Testis (tissue), 2 donors: ENCODE results near the gene PLCL1.

ENCODE experiments used
- CTCF ChIP-seq, 3 experiments: fragments of 450-650 bp in 2 of 3; fragments of 200-600 bp in 1 of 3; sonication (generic) in 1 of 3; IDR thresholded peaks; one replicate each; pipeline ENCODE4 v1.5.1; 2016 to 2019; ENCODE audit warnings: antibody characterized with exemption in 3 of 3, mild to moderate bottlenecking in 2 of 3, moderate library complexity in 1 of 3
- POLR2A ChIP-seq: fragments of 450-650 bp; IDR thresholded peaks from one replicate; pipeline ENCODE4 v1.6.1; 2017; ENCODE audit warnings: antibody characterized with exemption, mild to moderate bottlenecking, moderate library complexity

GRCh38 chr2:197914778-197915177 lies 110.4 kb downstream of the PLCL1 start:
- no peak for TF ChIP-seq CTCF (IDR thresholded peaks at IDR 0.05)
- TF ChIP-seq POLR2A = no peak
